HepG2 (cell line): ENCODE data around the gene LIPC. TPM values are rescaled to one million over a fixed set of nuclear protein-coding genes. Genes with fewer than 3 reads are reported as not detected.

Source experiments
- ATAC-seq: fragments of 200-7000 bp; cut with Tn5 transposase; 3 replicates; pipeline ENCODE4 v1.9.1; 2020; ENCODE audit warnings: mild to moderate bottlenecking, moderate library complexity
- BruUV-seq: library from RNA; stranded (reverse); fragments of 400-500 nt; replicated peaks from 2 replicates; lab custom pipeline; 2021; lab: Mats Ljungman, UMichigan
- CTCF ChIA-PET: fragments of 300-600 bp; formaldehyde crosslinking; extraction: SDS; loops from one replicate; lab custom pipeline; 2021; ENCODE audit warnings: low total read pairs, inconsistent platforms, low intra/inter-chr PET ratio; lab: Yijun Ruan, JAX
- POLR2A ChIA-PET: fragments of 350-600 bp; sonication (Branson Sonifier 250); formaldehyde crosslinking; loops from one replicate; lab custom pipeline; 2020; ENCODE audit warnings: antibody characterized with exemption, inconsistent platforms; lab: Yijun Ruan, JAX
- DNase-seq: peaks from one replicate; pipeline ENCODE4 v3.0.0-alpha.2; 2015; ENCODE audit warnings: low spot score
- FAIRE-seq: peaks from 3 replicates; lab custom pipeline; 2011; peaks lifted over from hg19 to GRCh38; lab: Jason Lieb, UNC
- H2AFZ ChIP-seq: one replicate; pipeline ENCODE4 v1.6.1; 2011; ENCODE audit warnings: low read length, inconsistent platforms
- H3K27ac ChIP-seq: fragments of 300-600 bp; 3 replicates; pipeline ENCODE4 v1.8.0; 2011; ENCODE audit warnings: mixed run types, mild to moderate bottlenecking, mixed read lengths, low read length, inconsistent platforms; ENCODE audit not compliant: insufficient read depth; ENCODE audit errors: extremely low read length
- H3K27me3 ChIP-seq, 2 experiments: fragments of 200-600 bp in 1 of 2; 2 replicates in 1 of 2; 3 replicates in 1 of 2; pipeline versions ENCODE4 v1.6.0 to v1.8.0; 2011; ENCODE audit warnings: low read length in 2 of 2, mild to moderate bottlenecking in 2 of 2, moderate library complexity in 2 of 2, inconsistent platforms in 1 of 2; ENCODE audit not compliant: insufficient read depth in 2 of 2, control insufficient read depth in 1 of 2
- H3K36me3 ChIP-seq, 2 experiments: fragments of 200-600 bp in 1 of 2; replicated peaks in 1 of 2; 2 replicates in 1 of 2; 3 replicates in 1 of 2; pipeline versions ENCODE4 v1.5.1 to v1.8.0; 2011; ENCODE audit warnings: low read length in 2 of 2, inconsistent platforms in 1 of 2; ENCODE audit not compliant: insufficient read depth in 2 of 2, control insufficient read depth in 1 of 2
- H3K4me1 ChIP-seq: 2 replicates; pipeline ENCODE4 v1.5.1; 2012; ENCODE audit warnings: low read length, inconsistent platforms; ENCODE audit not compliant: insufficient read depth
- H3K4me2 ChIP-seq: 2 replicates; pipeline ENCODE4 v1.6.0; 2011; ENCODE audit warnings: low read depth, low read length, inconsistent platforms
- H3K4me3 ChIP-seq, 3 experiments: fragments of 200-600 bp in 1 of 3; sonication (generic), shearing (Covaris generic) in 1 of 3; replicated peaks in 1 of 3; 2 replicates each; pipeline ENCODE4 v1.5.1; 2011 to 2016; ENCODE audit warnings: low read length in 3 of 3, inconsistent platforms in 2 of 3, low read depth in 2 of 3, mild to moderate bottlenecking in 2 of 3, control low read depth in 1 of 3, mixed read lengths in 1 of 3; ENCODE audit not compliant: insufficient read depth in 1 of 3
- H3K79me2 ChIP-seq: one replicate; pipeline ENCODE4 v1.6.1; 2011; ENCODE audit warnings: low read length, inconsistent platforms; ENCODE audit not compliant: insufficient read depth
- H3K9ac ChIP-seq: 2 replicates; pipeline ENCODE4 v1.6.0; 2011; ENCODE audit warnings: mild to moderate bottlenecking, low read depth, low read length, inconsistent platforms; ENCODE audit not compliant: insufficient read depth
- H3K9me3 ChIP-seq: 2 replicates; pipeline ENCODE4 v1.5.1; 2012; ENCODE audit warnings: mild to moderate bottlenecking, low read length
- H4K20me1 ChIP-seq: 2 replicates; pipeline ENCODE4 v1.6.0; 2011; ENCODE audit warnings: inconsistent platforms, mild to moderate bottlenecking, low read length, moderate library complexity; ENCODE audit not compliant: insufficient read depth
- NR2F1 ChIP-seq, 2 experiments: fragments of 450-650 bp in 1 of 2; formaldehyde crosslinking in 1 of 2; IDR thresholded peaks; 2 replicates each; pipeline versions ENCODE4 v1.5.0 to v1.6.1; 2016 to 2020; ENCODE audit warnings: mild to moderate bottlenecking in 1 of 2, missing compliant biosample characterization in 1 of 2, missing genetic modification reagents in 1 of 2, moderate library complexity in 1 of 2
- RARA ChIP-seq: IDR thresholded peaks from 2 replicates; pipeline ENCODE4 v1.6.1; 2016; ENCODE audit warnings: missing genetic modification reagents, missing compliant biosample characterization
- SOX6 ChIP-seq, 2 experiments: fragments of 450-650 bp in 1 of 2; sonication (generic) in 1 of 2; formaldehyde crosslinking in 1 of 2; IDR thresholded peaks; 2 replicates each; pipeline versions ENCODE4 v1.4.0 to v1.6.1; 2017 to 2020; ENCODE audit warnings: antibody characterized with exemption in 1 of 2, mild to moderate bottlenecking in 1 of 2, missing genetic modification reagents in 1 of 2
- in situ Hi-C: cut with HindIII; loops from 2 replicates; pipeline ENCODE4 v1.10.0; 2017; ENCODE audit warnings: low pct_unique_long_range_greater_than_20kb; ENCODE audit not compliant: extremely low pct_ligation_motif_present
- intact Hi-C: fragments of 100-400 bp; cut with micrococcal nuclease; formaldehyde crosslinking; loops from one replicate; pipeline ENCODE4 v1.10.0; 2022; ENCODE audit not compliant: unreplicated experiment
- polyA plus RNA-seq, 8 experiments: library from polyadenylated mRNA; depleted of rRNA in 3 of 8; stranded (reverse) in 7 of 8; unstranded in 1 of 8; fragments of >200 nt; fragmentation: Illumina TruSeq in 4 of 8; extraction: Trizol in 4 of 8; gene quantifications; 2 replicates each; pipeline versions ENCODE4 v1.2.1 to v1.2.3, GENCODE V29; 2011 to 2016; ENCODE audit warnings: low read depth in 4 of 8, missing spikeins in 1 of 8, mixed read lengths in 1 of 8; ENCODE audit not compliant: insufficient read depth in 1 of 8
- total RNA-seq, 5 experiments: library from RNA; depleted of rRNA; stranded (reverse); fragments of >200 nt; fragmentation: Illumina TruSeq; extraction: Trizol; gene quantifications; 2 replicates each; pipeline ENCODE4 v1.2.3, GENCODE V29; 2016; ENCODE audit warnings: low read depth in 1 of 5
- TF ChIP-seq, protein P1 (sequence below), 2 experiments: sonication (generic) in 1 of 2; formaldehyde crosslinking in 1 of 2; IDR thresholded peaks; 2 replicates each; pipeline versions ENCODE4 v1.4.0 to v1.6.1; 2018 to 2020; ENCODE audit warnings: missing genetic modification reagents in 2 of 2, borderline replicate concordance in 1 of 2, low read depth in 1 of 2, mild to moderate bottlenecking in 1 of 2, missing biosample characterization in 1 of 2
- TF ChIP-seq, protein P2 (sequence below): sonication (generic); formaldehyde crosslinking; IDR thresholded peaks from 2 replicates; pipeline ENCODE4 v1.5.1; 2020; ENCODE audit warnings: mild to moderate bottlenecking, missing genetic modification reagents, moderate library complexity
- TF ChIP-seq, protein P3 (sequence below): sonication (generic); formaldehyde crosslinking; IDR thresholded peaks from 2 replicates; pipeline ENCODE4 v1.4.0; 2020; ENCODE audit warnings: mild to moderate bottlenecking, missing genetic modification reagents

The LIPC gene
- total and polyA plus RNA-seq, 2 of the 13 experiments (the other 11 are each of a cell fraction or from before 2014, with no cell fraction given) = 26.0 to 38.0 TPM

DNA sequence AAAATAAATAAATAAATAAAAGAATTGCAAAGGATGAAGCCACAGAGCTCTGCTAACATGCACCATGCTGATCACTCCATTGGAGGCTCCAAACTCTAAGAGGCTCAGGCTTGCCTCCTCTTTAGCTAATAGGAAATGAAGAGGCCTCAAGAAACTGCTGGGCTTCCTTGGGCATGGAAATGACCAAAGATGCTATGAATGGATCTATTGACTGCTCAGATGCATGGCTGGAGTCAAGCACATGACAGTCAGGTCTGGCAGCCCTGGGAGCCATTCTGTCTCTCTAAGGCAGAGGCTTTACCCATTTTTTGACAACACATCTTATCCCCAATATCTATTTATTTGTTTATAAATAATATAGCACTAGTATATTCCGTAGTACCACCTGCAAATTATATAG lies 5.3 kb upstream of the LIPC start (continued):
- TF ChIP-seq, protein P1, sequence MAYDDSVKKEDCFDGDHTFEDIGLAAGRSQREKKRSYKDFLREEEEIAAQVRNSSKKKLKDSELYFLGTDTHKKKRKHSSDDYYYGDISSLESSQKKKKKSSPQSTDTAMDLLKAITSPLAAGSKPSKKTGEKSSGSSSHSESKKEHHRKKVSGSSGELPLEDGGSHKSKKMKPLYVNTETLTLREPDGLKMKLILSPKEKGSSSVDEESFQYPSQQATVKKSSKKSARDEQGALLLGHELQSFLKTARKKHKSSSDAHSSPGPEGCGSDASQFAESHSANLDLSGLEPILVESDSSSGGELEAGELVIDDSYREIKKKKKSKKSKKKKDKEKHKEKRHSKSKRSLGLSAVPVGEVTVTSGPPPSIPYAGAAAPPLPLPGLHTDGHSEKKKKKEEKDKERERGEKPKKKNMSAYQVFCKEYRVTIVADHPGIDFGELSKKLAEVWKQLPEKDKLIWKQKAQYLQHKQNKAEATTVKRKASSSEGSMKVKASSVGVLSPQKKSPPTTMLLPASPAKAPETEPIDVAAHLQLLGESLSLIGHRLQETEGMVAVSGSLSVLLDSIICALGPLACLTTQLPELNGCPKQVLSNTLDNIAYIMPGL (CRISPR knock-in tag; IDR thresholded peaks at IDR 0.05; ENCODE audit: borderline replicate concordance in 1 of 2, low read depth in 1 of 2) = no peak

DNA sequence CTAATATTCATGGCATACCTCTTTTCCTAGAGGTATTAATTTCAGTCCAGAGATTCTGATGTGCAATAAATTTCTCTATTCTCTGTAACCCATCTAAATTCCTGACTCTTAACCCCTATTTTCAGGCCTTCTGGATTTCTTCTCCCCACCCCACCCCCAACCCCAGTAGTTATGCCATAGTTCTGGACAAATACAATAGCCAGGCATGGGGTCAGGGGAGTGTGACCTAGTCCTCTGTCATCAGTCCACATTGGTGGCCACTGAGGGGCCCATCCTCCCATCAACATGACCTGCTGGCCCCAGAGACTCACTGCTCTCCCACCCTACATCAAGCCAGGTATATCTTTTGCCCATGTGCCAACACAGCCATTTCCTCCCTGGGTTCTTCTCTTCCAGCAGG lies 3.8 kb upstream of the LIPC start:
- H2AFZ ChIP-seq = no peak overlapping the region
- peaks cover 59% of the 10 kb centered on the region for H3K4me1 ChIP-seq

More for the DNA sequence above, 3.8 kb upstream of the LIPC start:
- Histone ChIP-seq H3K9me3 (no peaks in the 10 kb centered on the region), H3K79me2 (no peaks in the 10 kb centered on the region), H3K4me2 (no peak overlapping the region), H4K20me1 (no peaks in the 10 kb centered on the region), H3K27me3 (no peaks in the 10 kb centered on the region; a peak in 1 of 5 replicates), H3K36me3 (no peaks in the 10 kb centered on the region), H3K4me3 (no peak overlapping the region), H3K9ac (no peak overlapping the region), H3K27ac (no peak overlapping the region)
- no TSS peak for BruUV-seq
- DNase-seq (no peak), FAIRE-seq (no peak), ATAC-seq (no peak)
- CTCF ChIA-PET = no interaction called here
- TF ChIP-seq, protein P2, sequence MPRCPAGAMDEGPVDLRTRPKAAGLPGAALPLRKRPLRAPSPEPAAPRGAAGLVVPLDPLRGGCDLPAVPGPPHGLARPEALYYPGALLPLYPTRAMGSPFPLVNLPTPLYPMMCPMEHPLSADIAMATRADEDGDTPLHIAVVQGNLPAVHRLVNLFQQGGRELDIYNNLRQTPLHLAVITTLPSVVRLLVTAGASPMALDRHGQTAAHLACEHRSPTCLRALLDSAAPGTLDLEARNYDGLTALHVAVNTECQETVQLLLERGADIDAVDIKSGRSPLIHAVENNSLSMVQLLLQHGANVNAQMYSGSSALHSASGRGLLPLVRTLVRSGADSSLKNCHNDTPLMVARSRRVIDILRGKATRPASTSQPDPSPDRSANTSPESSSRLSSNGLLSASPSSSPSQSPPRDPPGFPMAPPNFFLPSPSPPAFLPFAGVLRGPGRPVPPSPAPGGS (CRISPR knock-in tag) = no peak
- TF ChIP-seq, protein P3, sequence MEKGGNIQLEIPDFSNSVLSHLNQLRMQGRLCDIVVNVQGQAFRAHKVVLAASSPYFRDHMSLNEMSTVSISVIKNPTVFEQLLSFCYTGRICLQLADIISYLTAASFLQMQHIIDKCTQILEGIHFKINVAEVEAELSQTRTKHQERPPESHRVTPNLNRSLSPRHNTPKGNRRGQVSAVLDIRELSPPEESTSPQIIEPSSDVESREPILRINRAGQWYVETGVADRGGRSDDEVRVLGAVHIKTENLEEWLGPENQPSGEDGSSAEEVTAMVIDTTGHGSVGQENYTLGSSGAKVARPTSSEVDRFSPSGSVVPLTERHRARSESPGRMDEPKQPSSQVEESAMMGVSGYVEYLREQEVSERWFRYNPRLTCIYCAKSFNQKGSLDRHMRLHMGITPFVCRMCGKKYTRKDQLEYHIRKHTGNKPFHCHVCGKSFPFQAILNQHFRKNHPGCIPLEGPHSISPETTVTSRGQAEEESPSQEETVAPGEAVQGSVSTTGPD (CRISPR knock-in tag) = no peak
- TF ChIP-seq NR2F1 (CRISPR knock-in tag; IDR thresholded peaks at IDR 0.05) = 0 out of 4 replicates have a peak, but pooled peaks of 1 of the 2 experiments have one; percentile 26
- TF ChIP-seq SOX6 (IDR thresholded peaks at IDR 0.05) = no peak
- TF ChIP-seq SOX6 (CRISPR knock-in tag; IDR thresholded peaks at IDR 0.05) = peak; percentile 25
- peak; percentile 21; the same call in 1 of the 2 replicates for TF ChIP-seq RARA (CRISPR knock-in tag)
- intact Hi-C loops = no loop called here
- in situ Hi-C loops = no loop called here
- POLR2A ChIA-PET = no interaction called here
